Raji (cell line): ENCODE measurements around the gene EPB41L2.

Source experiments
- POLR2A ChIP-seq: IDR thresholded peaks from 2 replicates; pipeline ENCODE4 v1.6.1; 2011; ENCODE audit warnings: low read depth, low read length, control low read depth; ENCODE audit not compliant: insufficient read depth

Gene EPB41L2

GRCh38 chr6:130906736-130907381 is 156.2 kb downstream of the EPB41L2 start:
- no peak for TF ChIP-seq POLR2A

- TF ChIP-seq POLR2A, result no peak
Observed at GRCh38 chr6:130903602-130904001, 159.4 kb downstream of the EPB41L2 start.

GRCh38 chr6:130903007-130903406 is 160.0 kb downstream of the EPB41L2 start:
- no peak for TF ChIP-seq POLR2A

GRCh38 chr6:130900913-130901312 is 162.1 kb downstream of the EPB41L2 start:
- no peak for TF ChIP-seq POLR2A

GRCh38 chr6:130896249-130896648 is 166.8 kb downstream of the EPB41L2 start:
- no peak for TF ChIP-seq POLR2A

GRCh38 chr6:130895516-130895915 is 167.5 kb downstream of the EPB41L2 start:
- no peak for TF ChIP-seq POLR2A

- TF ChIP-seq POLR2A, result no peak
Observed at GRCh38 chr6:130893766-130894165, 169.3 kb downstream of the EPB41L2 start.

GRCh38 chr6:130893277-130893676 is 169.8 kb downstream of the EPB41L2 start:
- TF ChIP-seq POLR2A, result no peak

- TF ChIP-seq POLR2A, result no peak
Observed at GRCh38 chr6:130890521-130890971, 172.5 kb downstream of the EPB41L2 start.

- no peak for TF ChIP-seq POLR2A
Observed at GRCh38 chr6:130889423-130889822, 173.6 kb downstream of the EPB41L2 start.

- no peak for TF ChIP-seq POLR2A
Observed at GRCh38 chr6:130888246-130888645, 174.8 kb downstream of the EPB41L2 start.

GRCh38 chr6:130886966-130887365 is 176.1 kb downstream of the EPB41L2 start:
- TF ChIP-seq POLR2A, result no peak

- TF ChIP-seq POLR2A, result no peak
Observed at GRCh38 chr6:130885392-130886192, 177.5 kb downstream of the EPB41L2 start.

- TF ChIP-seq POLR2A, result no peak
Observed at GRCh38 chr6:130882370-130882769, 180.7 kb downstream of the EPB41L2 start.

- TF ChIP-seq POLR2A, result no peak
Observed at GRCh38 chr6:130879826-130880225, 183.2 kb downstream of the EPB41L2 start.

- TF ChIP-seq POLR2A, result no peak
Observed at GRCh38 chr6:130873746-130874145, 189.3 kb downstream of the EPB41L2 start.
